Stimulated activated CD4-positive, alpha-beta T cell treated with anti-CD3 and anti-CD28 coated beads, Interleukin-15, amount 100 ng/mL, for 24 hours (primary cell): ENCODE results near the gene ARHGEF19.
"Not testable (repeated sequence)": the region's sequence is repeated elsewhere in the genome, so short reads cannot be mapped to it uniquely, and the experiment has no call there.

Experiments used
- DNase-seq: peaks from one replicate; pipeline ENCODE4 v3.0.0-alpha.2; 2020

Gene ARHGEF19

DNA sequence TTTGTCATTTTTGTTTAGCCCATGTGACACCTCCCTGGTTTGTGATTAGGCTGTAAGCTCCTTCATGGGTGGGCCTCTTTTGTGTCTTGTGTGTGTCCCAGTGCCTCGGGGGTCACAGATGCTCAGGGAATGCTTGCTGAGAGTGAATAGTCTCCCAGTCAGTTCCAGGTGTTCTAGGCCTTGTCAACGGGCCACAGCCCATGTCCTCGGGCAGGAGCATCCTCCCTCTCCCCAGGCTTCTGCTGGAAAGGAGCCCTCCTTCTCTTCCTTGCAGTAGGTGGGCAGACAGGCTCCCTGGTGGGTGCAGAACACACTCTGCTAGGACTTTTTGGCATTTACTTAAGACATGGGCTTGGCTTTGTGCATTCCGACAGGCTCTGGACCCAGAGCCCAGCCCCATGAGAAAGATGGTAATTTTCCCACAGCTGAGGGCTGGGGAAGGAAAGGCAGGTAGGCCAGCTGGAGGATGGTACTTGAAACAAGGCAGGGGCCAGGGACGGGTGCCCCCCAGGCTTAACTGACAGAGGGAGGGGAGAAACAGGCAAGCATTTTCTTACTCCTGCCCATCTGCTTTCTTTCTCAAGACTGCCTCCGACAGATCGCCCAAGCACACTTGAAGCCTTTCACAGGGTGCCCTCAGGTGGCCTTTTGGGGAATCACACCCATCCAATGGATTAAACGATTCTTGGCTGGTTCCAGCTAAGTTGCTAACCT is 31.6 kb upstream of the ARHGEF19 start:
- peak; percentile 82 for DNase-seq

DNA sequence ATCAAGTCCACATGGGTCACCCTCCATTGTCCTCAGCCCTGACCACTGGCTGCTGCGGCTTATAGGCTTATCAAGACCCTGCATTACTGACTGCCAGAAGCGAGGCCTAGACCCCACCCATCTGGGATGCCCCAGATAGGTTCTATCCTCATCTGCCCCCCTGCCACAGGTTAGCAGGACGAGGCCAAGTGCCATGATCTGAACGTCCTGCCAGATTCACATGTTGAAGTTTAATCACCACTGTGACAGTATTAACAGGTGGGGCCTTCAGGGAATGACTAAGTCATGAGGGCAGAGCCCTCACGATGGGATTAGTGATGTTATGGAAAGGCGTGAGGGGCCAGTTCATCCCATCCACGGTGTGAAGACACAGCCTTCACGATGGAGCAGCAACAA is 30.8 kb upstream of the ARHGEF19 start:
- no peak for DNase-seq

DNA sequence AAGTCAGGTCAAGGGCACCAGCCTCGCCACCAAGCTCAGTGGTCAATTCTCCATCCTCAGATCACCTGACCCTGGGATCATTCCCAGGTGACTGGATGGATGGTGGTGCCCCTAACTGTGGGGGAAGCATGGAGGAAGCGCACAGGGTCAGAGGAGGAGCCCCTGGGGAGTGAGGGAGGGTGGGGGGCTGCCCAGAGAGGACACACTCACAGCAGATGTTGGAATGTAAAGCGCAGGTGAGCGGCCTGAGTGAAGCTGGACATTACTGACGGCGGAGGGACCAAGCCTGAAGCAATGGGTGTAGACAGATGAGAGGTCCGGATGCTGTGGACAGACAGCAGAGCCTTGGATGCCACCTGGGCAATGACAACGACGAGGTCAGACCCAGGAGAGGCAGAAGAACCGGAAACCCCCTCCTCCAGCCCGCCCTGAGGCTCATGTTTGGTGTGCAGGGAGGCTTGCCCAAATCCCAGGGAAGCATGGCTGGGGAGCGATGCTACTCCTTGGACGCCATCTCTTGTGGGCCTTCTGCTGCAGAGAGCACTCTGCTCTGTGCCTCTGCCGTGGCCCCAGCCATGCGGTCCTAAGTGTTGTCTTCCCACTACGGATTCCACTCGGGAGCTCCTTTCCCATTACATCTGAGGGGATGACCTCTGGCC is 30.2 kb upstream of the ARHGEF19 start:
- no peak for DNase-seq

DNA sequence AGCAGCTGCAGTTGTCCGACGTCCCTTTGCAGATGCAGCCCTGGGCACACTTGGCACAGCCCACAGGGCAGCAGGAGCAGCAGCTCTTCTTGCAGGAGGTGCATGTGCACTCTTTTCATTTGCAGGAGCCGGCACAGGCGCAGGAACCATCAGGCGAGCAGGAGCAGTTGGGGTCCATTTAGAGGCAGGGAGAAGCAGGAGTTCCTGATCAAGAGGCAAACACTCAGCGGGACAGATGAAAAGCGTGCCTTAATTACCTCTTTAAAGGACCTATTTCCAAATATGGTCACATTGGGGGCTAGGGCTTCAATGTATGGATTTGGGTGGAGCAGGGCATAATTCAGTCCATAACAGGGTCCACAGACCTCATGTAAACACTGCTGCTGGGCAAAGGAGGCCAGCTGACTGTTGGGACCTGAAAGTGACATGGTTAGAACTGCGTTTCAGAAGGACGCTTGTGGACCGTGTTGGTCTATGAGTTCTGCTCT is 28.8 kb upstream of the ARHGEF19 start:
- DNase-seq: no peak

DNA sequence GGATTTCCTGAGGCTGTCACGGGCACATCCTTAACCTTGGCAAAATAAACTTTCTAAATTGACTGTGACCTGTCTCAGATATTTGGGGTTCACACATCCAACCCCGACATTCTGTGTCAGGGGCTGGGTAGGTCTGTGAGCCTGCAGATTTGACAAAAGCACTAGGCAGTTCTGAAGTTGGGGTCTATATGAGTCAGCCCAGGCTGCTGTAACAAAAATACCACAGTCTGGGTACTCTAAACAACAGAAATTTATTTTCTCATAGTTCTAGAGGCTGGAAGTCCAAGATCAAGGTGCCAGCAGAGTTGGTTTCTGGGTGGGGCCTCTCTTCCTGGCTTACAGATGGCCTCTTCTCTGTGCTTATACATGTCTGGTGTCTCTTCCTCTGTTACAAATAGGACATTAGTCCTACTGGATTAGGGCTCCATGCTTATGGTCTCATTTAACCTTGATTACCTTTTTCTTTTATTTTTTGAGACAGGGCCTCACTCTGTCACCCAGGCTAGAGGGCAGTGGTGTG is 27.6 kb upstream of the ARHGEF19 start:
- DNase-seq: no peak

DNA sequence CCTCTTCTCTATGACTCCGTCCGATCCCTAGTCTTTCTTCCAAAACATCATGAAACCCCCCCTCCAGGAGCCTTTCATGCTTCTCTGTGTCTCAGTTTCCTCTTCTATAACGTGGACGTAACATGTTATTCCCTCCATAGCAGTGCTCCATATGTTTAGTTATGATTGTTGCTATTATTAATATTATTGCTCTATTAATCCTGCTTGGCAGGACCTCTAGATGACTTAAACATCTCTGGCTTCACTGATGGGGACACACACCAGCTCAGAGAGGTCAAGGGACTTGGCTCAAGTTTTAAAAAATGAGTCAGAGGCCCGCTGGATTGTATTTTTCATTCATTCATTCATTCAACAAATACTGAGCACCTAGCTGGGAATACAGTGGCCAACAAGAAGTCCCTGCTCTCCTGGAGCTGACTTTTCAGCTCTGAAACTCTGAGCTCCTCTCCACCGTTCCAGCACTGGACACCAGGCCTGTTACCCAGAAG is 24.9 kb upstream of the ARHGEF19 start:
- no peak for DNase-seq

DNA sequence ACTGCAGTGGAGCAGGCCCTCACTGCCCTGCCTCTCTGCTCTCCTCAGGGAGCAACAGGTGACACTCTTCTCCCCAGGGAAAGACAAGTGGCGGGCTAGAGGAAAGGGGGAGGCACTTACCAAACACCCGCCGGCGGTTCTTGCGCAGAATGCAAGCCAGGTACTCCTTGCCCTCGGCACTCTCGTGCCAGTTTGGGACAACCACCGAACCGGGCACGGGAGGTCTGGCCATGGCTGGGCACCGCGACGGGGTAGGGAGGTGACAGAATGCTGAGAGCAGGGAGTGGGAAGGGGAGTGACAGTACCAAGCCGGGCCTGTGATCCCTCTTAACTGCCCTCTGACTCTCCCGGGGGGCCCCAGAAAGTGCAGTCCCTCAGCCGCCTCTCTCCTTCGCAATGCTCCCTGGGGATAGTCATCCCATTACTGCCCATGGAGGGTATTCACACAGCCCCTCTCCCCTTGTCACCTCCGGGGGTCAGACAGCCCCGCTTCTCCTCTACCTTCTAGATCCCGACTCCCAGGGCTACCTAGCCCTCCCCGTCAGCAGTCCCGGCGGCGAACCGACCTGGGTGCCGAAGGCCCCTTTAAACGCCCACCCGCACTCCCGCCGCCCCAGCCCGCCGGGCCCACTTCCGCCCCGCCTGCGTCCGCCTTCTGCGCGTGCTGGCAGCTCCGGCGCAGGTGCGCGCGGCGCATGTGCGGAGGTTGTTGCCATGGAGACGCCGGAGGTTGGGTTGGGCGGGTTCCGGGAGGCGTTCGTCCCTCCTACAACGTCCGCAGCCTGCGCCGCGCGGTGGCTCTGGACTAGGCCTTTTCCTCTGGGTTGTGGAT is 24.3 kb upstream of the ARHGEF19 start, which contains the start of gene CPLANE2:
Gene CPLANE2, minus strand, starts transcription at position 673 of the 832 bp plus-strand sequence. Its CDS starts 441 bp downstream, at position 232.
- peak; percentile 97 for DNase-seq

DNA sequence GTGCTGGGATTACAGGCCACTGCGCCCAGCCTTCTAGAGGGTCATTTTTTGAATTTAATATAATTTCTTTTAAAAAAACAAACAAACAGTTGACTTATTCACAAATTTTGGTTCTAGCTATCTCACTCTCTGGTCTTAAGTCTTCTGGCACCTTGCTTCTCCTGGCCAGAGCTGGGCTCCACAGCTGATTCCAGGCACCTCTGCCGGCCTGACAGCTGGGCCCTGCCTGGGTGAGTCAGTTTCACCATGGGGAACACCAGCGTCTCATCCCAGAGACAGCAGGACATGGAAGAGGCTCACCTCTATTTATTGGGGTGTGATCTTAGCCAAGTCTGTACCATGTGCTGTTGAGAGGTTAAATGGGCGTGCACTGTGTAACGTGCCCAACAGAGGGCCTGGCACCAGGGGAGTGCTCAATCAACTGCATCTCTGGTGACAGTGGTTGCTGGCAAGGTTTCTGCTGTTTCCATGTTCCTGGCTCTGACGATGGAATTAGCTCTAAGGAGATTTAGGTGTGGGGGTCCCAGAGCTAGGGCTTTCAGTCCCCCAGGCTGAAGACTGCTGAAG is 23.6 kb upstream of the ARHGEF19 start:
- peak; percentile 56 for DNase-seq

DNA sequence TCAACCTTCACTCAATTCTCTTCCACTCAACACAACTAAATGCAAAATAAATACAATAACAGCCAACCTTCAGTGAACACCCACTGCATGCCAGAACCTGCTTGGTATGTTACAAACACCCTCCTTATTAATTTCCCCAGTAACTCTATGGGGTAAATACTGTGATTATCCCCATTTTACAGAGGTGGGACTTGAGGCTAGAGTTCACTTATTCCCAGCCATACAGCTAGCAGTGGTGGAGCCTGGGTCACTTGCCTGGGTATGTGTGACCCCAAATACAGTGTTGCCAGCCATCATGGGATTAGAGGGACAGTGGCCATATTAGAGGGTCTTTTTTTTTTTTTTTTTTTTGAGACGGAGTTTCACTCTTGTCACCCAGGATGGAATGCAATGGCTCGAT is 22.9 kb upstream of the ARHGEF19 start:
- DNase-seq: no peak

DNA sequence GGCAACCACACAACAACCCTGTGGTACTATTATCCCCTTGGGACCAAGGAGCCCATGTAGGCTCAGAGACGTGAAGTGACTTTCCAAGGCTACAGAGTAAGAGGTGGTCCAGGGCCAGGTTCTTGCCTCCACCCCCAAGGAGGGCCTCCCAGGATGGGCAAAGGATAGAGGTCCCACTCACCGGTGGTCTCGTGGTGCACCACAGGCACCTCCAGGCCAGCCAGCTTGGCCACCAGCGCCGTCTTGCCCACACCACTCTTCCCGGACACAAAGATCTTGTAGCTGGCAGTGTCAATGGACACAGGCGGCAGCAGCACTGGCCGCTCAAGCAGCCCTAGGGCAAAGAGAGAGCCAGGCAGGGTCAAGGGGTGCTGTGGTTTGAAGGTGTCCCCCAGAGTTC is 21.0 kb upstream of the ARHGEF19 start:
- no peak for DNase-seq

DNA sequence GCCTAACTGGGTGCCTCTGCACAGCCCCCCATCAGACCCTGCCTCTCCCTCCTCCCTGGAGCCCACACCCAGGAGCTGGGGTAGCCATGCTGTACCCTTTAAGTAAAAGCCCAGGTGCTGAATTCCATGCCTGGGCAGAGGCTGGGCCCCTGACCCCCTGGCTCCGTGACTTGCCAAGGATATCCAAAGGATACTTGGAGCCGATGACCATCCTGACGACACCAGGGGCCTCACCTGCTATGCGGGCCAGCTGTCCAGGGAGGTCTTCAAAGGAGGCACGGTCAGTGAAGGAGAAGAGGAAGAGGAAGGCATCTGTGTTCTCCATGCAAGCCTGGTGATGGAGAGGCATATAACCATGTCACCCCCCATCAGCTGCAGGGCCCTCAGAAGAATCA is 19.9 kb upstream of the ARHGEF19 start:
- DNase-seq: no peak

DNA sequence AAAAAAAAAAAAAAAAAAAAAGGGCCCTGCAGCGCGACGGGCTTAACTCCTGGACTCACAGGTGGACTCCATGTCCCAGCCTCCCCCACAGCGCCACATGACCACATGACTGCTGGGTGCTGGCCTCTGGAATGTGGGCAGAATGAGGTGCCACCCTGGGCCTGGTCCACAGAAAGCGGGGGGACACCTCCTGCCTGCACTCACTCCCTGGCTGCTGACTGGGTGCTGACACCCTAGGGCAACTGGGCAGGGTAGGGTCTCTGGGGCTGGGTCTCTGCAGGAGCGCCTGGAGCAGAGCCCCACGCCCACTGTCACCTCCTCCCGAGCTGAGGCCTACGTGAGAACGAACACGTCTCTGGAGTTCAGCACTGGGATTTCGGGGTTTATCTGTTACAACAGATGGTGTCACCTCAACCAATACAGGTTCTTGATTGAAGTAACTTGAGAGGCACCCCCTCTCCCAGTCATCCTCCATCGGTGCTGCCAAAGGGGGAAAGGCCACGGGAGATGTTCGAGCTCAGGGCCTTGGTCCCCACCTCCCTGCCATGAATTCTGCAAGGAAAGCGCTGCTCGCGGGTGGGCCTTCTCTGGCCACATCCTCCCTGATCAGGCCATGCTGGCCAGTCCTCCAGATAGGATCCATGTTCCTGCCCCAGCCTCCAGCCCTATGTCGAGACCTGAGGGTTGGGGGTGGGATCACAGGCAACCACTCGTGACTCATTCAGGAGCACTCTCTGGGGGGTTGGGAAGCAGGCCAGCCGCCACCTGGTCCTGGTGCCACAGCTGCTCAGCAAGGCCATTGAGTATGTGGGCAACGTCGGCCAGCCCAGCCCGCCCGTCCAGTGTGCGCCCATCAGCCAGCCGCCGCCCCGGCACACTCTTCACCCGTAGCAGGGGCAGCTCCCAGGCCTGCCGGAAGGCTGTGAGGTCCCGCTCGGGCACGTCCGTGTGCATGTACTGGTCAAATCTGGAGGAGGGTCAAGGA is 19.2 kb upstream of the ARHGEF19 start:
- no peak for DNase-seq

DNA sequence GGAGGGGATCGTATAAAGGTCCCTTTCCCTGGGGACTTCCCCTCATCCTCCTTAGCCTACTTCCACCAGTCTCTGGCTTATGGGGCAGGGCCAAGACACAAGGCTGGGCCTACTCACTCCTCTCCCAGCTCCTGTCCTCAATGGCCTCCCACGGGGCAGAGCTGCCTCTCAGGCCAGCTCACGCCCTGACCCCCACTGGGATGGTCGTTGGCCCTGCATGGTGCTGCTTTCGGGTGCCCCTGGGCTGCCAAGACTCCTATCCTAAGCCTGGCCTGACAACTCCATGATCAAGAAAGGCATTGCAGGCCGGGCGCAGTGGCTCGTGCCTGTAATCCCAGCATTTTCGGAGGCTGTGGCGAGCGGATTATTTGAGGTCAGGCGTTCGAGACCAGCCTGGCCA is 18.3 kb upstream of the ARHGEF19 start:
- DNase-seq: no peak

DNA sequence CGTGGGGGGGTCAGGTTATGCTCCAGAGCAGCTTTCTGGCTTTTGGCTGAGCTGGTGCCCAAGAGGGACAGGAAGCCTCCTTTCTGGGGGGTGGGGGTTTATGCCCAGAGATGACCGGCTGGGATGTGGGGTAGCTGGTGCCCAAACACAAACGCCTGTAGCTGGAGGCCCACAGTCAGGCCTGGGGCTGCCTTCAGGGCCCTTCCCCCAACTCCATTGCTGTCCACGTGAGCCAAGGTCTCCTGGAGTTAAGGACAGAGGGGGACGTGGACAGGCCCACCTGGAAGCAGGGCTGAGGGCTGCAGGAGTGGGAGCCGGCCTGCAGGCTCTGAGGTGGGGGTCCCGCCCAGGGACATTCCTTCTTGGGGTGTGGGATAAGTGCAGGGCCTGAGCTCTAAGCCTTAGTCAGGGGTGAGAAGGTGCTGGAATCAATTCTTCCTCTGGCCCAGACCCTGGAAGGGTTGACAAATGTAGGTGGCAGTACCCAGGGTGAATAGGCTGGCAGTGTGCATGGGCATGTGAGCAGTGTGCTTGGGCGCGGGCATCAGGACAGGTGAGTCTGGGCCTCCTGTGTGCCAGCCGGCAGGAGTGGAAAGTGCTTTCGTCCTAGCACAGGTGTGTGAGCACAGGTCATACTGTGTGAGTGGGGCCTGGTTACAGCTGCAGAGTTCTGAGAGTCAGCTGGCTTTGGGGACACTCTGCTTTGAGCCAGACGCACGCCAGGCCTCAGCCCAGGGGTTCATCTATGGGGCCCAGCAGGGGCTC is 17.7 kb upstream of the ARHGEF19 start:
- DNase-seq: no peak

DNA sequence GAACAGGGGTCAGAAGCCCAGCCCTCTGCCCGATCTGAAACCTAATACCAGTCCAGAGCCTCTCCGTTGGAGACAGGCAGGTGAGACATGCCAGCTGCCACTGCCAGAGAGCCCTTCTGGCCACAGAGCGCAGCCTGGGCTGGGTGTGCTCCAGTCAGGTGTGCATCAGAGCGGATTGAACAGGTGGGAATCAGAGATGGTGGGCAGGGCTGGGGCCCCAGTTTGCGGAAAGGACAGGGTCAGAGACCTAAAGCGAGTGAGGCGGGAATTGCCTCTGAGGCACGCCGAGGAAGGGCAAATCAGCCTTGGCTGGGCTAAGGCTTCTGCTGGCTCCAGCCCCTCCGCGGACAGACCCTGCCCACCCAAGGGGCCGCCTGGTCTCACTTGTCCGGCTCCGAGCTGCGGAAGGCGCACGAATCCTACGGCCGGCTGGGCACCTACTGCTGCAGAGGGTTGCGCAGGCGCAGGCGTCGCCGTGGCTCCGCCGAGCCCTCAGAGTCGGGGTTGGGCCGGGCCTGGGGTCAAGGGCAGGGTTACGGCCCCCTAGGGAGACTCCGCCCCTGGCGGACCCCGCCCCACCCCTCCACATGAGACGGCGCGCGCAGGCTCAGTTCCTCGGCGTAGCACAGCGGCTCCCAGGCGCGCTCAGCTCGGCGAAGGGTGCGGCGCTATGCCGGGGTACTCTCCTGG is 14.2 kb upstream of the ARHGEF19 start:
- DNase-seq: no peak

DNA sequence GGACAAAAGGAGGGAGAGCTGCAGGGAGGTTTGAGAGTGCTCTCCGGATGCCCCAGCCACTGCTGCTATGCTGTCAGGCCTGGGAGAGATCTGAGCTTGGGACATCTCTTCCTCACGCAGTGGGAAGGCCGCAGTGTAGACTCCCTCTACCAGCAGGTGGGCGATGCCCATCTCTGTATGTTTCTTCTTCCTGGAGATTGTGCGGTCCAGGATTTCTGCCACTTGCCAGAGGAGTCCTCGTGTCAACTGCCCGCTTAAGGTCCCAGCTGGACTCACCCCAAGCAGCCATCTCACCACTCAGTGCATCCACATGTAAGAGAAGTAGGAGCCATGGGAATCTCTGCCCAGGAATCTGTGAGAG is 13.7 kb upstream of the ARHGEF19 start:
- DNase-seq: no peak

DNA sequence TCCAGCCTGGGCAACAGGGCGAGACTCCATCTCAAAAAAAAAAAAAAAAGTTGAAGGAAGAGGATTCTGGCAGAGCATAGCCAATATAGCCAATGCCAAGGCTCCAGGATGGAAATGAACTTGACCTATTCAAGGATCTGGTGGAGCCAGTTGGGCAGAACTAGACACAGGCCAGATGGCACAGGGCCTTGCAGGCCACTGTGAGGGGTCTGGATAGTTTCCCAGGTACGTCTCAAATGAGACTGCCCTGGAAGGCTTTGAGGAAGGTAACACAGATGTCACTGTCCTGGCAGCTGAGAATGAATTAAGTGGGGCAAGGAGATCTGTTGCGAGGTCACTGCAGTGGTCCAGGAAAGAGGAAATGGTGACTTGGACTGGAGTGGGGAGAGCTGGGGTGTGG is 12.0 kb upstream of the ARHGEF19 start:
- no peak for DNase-seq

DNA sequence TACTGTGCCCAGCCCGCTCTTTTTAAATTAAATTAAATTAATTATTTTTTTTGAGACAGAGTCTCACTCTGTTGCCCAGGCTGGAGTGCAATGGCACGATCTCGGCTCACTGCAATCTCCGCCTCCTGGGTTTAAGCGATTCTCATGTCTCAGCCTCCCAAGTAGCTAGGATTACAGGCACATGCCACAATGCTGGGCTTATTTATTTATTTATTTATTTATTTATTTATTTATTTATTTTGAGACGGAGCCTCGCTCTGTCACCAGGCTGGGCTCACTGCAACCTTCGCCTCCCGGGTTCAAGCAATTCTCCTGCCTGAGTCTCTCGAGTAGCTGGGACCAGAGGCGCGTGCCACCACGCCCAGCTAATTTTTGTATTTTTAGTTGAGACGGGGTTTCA is 10.3 kb upstream of the ARHGEF19 start:
- DNase-seq: not testable (repeated sequence)

DNA sequence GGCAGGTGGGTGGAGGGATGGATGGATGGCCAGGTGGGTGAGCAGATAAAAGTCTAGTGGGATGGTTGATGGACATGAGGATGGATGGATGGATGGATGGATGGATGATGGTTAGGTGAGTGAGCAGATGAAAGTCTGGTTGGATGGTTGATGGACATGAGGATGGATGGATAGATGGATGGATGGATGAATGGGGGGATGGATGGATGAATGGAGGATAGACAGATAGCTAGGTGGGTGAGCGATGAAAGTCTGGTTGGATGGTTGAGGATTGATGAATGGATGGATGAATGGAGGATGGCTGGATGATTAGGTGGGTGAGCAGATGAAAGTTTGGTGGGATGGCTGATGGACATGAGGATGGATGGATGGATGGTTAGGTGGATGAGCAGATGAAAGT is 9.0 kb upstream of the ARHGEF19 start:
- no peak for DNase-seq

DNA sequence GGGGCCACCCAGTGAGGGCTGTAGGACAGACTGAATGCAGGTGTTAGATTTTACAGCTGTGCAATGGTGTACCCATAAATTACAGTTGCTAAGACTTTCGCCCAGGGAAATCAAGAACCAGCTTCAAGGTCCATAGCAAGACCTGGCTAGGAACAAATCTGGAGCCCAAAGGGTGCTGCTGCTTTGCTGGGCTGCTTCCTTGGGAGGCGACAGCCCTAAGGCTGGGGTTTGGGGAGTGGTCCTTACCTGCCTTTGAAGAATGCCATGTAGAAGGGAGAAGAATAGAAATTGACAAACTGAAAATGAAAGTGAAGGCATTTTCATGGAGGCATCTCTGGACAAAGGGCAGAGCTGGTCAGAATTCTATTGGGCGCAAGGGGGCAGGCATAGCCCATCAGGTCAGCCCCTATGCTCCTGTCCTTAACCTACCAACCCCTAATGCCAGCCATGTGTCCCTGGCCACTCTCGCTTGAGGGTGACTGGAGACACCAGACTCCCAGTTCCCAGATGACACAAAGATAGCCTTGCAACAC is 7.6 kb upstream of the ARHGEF19 start:
- no peak for DNase-seq
